Vagina (tissue), 2 donors: ENCODE measurements around the gene GCG.

Experiments used
- CTCF ChIP-seq, 3 experiments: fragments of 450-650 bp in 2 of 3; fragments of 200-600 bp in 1 of 3; sonication (generic) in 1 of 3; IDR thresholded peaks; one replicate each; pipeline ENCODE4 v1.5.1; 2017 to 2019; ENCODE audit warnings: antibody characterized with exemption in 3 of 3, mild to moderate bottlenecking in 2 of 3, moderate library complexity in 2 of 3
- POLR2AphosphoS5 ChIP-seq, 2 donors: sonication (generic); formaldehyde crosslinking; IDR thresholded peaks; one replicate each; pipeline ENCODE4 v1.9.0; 2017; ENCODE audit warnings: antibody characterized with exemption in 2 of 2, mild to moderate bottlenecking in 2 of 2, low read depth in 1 of 2; ENCODE audit not compliant: insufficient read depth in 1 of 2

- TF ChIP-seq CTCF (IDR thresholded peaks at IDR 0.05): no peak
- no peak for TF ChIP-seq POLR2AphosphoS5 (IDR thresholded peaks at IDR 0.05; ENCODE audit: insufficient read depth in 1 of 2, low read depth in 1 of 2)
Observed at GRCh38 chr2:162199913-162200312, 47.9 kb upstream of the GCG start.
